Measurements from ENCODE around the gene ATF7.
A peak's percentile ranks its signal among the peaks of the same experiment; 100 is the strongest.

The ATF7 gene

DNA sequence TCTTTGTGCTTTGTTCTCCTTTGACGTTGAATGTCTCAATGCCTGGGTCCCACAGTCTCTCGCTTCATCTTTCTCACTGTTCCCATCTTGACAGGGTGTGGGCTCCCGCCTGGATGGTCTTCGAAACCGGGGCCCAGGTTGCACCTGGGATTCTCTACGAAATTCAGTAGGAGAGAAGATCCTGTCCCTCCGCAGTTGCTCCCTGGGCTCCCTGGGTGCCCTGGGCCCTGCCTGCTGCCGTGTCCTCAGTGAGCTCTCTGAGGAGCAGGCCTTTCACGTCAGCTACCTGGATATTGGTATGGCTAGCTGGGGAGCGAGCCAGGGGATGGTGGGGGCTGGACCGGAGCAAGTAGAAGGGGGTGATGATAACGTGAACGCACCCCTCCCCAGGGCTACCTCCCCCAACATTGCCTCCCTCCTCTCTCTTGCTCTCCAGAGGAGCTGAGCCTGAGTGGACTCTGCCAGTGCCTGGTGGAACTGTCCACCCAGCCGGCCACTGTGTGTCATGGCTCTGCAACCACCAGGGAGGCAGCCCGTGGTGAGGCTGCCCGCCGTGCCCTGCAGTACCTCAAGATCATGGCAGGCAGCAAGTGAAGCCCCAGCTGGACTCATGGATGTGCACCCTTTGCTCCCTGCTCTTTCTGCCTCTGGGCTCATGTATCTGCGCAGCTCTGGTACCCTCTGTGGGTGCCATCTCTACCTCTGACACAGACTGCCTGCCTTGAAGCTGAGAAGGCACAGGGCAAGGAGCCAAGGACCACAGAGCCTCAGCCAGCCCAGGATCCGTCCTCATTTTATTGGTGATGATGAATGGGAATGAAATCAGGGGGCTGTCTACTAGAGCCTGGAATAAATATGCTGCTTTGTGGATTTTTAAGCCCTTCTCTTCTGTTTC lies 120.4 kb downstream of the ATF7 start:
- no peak for DNase-seq

DNA sequence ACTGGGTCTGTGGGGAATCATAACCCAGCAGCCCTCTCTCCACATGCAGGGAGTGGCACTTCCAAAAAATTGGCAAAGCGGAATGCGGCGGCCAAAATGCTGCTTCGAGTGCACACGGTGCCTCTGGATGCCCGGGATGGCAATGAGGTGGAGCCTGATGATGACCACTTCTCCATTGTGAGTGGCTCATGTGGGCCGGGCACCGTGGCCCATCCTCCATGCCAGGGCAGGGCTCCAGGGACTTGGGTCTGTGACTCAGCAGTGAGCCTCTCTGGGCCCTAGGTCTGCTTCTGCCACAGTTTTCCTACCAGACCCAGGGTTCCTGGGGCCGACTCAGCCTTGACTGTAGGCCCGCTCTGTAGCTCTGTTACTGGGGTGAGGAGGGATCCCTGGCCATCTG lies 121.1 kb downstream of the ATF7 start:
- TF ChIP-seq GATA1 (IDR thresholded peaks at IDR 0.05; ENCODE audit: low read depth, low read length) (no peak), POLR2A (IDR thresholded peaks at IDR 0.05; ENCODE audit: low read length) (no peak)
- DNase-seq, result no peak

More for the DNA sequence above, 120.4 kb downstream of the ATF7 start:
- TF ChIP-seq GATA1 (IDR thresholded peaks at IDR 0.05; ENCODE audit: low read depth, low read length) (no peak), POLR2A (IDR thresholded peaks at IDR 0.05; ENCODE audit: low read length) (no peak)

- TF ChIP-seq GATA1 (IDR thresholded peaks at IDR 0.05; ENCODE audit: low read depth, low read length), result no peak
- TF ChIP-seq POLR2A (IDR thresholded peaks at IDR 0.05; ENCODE audit: low read length), result no peak
- no peak for DNase-seq
Observed at GRCh38 chr12:53504004-53504920, 121.9 kb downstream of the ATF7 start.

DNA sequence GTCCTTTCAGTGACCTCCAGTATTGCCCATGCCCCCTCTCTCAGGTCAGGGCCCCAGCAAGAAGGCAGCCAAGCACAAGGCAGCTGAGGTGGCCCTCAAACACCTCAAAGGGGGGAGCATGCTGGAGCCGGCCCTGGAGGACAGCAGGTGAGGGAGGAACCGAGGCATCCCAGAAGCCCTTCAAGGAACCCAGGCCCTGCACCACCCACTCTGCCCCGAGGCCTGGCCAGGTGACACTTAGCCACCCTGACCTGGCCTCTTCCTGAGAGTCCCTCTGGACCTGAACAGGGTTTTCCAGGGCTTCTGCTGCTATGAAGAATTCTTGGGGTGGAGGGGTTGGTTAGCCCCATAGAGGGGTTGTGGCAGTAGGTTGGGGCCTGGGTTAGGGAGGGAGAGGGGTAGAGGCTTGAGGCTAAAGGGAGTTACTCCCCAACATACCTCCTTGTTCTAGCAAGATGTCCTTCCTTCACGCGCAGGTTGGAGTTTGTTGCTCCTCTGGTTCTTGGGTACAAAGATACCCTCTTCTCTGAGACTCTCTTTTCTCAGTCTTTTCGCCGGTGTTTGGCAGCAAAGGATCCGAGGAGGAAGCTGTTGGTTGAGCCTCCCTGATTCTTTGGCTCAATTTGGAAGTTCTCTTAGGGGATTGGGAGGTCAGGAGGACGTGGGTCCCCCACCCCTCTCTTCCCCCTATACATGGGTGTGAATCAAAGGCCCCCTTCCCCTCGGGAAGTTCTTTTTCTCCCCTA lies 123.0 kb downstream of the ATF7 start:
- TF ChIP-seq POLR2A (IDR thresholded peaks at IDR 0.05; ENCODE audit: low read length), result no peak
- TF ChIP-seq GATA1 (IDR thresholded peaks at IDR 0.05; ENCODE audit: low read depth, low read length), result no peak
- no peak for DNase-seq

GRCh38 chr12:53502331-53502730 lies 123.9 kb downstream of the ATF7 start:
- TF ChIP-seq GATA1 (IDR thresholded peaks at IDR 0.05; ENCODE audit: low read depth, low read length) (no peak), POLR2A (IDR thresholded peaks at IDR 0.05; ENCODE audit: low read length) (no peak)
- DNase-seq, result no peak

DNA sequence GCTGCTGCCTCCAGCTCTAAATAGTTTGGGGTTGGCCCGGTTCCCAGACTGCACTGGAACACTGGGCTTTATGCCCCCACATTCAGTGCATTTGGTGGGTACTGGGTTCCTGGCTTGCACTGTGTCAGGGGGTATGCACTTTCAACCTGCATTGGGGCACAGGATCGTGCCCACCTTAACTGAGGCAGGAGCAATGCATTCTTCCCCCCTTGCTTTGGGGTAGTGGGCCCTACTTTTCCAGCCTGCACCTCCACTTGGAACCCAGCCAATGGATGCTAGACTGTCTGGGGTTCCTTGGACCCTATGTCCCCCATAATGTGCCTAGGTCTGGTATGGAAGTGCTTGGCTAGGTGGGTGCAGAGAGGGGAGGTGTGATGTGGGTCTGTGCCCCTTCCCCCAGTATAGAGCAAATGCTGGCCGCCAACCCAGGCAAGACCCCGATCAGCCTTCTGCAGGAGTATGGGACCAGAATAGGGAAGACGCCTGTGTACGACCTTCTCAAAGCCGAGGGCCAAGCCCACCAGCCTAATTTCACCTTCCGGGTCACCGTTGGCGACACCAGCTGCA lies 124.5 kb downstream of the ATF7 start:
- DNase-seq, result no peak
- TF ChIP-seq POLR2A (IDR thresholded peaks at IDR 0.05; ENCODE audit: low read length) (no peak), GATA1 (IDR thresholded peaks at IDR 0.05; ENCODE audit: low read depth, low read length) (no peak)

DNA sequence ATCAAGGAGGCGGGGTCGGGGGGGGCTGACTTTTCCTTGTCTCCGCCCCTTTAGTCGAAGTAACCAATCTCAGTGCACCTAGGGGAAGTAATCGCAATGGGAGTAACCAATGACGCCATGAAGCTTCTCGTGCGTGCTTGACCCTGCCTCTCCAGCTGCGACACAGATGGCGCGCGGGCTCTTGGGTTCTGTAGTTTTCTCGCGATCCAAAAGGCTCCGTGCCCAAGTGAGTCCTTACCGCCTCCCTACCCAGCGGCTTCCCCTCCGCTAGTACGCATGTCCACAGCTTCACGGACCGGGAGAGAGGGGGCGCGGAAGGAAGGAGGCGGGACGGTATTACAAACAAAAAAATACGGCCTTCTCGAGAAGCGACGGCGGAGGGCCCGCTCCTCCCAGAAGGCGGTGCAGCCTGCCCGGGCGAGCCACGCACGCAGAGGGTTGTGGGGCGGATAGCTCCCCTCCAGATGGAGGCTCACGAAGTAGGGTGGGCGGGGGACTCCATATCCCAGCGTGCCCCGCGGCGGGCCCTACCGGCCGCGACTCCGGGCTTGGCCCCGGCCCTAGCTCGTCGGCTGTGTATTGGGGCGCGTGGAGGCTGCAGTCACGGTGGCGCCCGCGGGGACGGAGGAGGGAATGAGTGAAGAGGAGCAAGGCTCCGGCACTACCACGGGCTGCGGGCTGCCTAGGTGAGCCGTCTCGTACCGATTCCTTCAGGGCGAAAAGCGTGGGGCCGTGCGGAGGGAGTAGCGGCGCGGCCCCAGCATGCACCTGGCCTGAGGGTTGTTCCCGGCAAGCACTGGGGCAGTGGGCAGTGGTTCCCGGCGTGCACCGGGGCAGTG lies 125.2 kb downstream of the ATF7 start, which contains the start of gene TARBP2:
TSS of gene TARBP2 (plus strand) at position 508 of the 839 bp plus-strand sequence. CDS start at position 634, 126 bp downstream.
- peak; percentile 99 for DNase-seq
- peak; percentile 70 for TF ChIP-seq POLR2A (IDR thresholded peaks at IDR 0.05; ENCODE audit: low read length)
- no peak for TF ChIP-seq GATA1 (IDR thresholded peaks at IDR 0.05; ENCODE audit: low read depth, low read length)

DNA sequence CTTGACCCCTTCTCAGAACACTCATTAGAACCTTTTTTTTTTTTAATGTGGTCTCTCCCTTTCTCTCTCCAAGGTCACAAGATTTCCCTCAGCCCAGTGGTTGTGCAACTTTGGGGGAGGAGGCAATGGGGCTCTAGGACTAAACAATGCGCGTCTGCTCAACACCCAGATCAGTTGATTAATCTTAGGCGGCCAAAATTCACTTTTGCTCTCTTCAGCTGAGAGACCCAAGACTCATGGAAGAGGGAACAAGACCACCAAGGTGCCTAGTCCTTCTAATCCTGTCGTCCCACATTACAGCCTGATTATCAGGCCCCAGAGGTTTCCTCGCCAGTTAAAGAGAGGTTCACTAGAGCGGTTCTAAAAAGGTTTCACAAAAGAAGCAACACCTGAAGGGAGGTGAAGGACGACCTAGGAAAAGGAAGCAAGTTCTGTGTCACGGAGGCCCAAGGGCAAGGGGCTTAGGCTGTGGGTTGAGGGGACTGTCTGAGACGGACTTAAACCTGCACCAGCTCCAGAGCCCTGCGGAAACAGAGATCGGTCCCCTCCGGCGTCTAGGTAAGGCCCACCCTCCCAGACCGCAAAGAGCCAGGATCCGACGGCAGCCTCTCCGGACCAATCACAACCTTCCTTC lies 125.9 kb downstream of the ATF7 start:
- DNase-seq, result peak; percentile 80 to 81
- TF ChIP-seq GATA1 (IDR thresholded peaks at IDR 0.05; ENCODE audit: low read depth, low read length) (no peak), POLR2A (IDR thresholded peaks at IDR 0.05; ENCODE audit: low read length) (peak; percentile 80)

- TF ChIP-seq POLR2A (IDR thresholded peaks at IDR 0.05; ENCODE audit: low read length) (no peak), GATA1 (IDR thresholded peaks at IDR 0.05; ENCODE audit: low read depth, low read length) (no peak)
- DNase-seq, result peak; percentile 56 to 59
Observed at GRCh38 chr12:53499266-53500141, 126.7 kb downstream of the ATF7 start, which contains the start of gene MAP3K12. Gene MAP3K12, minus strand, starts transcription at chr12:53499458. Its CDS starts 12,067 bp downstream, at chr12:53487391.

DNA sequence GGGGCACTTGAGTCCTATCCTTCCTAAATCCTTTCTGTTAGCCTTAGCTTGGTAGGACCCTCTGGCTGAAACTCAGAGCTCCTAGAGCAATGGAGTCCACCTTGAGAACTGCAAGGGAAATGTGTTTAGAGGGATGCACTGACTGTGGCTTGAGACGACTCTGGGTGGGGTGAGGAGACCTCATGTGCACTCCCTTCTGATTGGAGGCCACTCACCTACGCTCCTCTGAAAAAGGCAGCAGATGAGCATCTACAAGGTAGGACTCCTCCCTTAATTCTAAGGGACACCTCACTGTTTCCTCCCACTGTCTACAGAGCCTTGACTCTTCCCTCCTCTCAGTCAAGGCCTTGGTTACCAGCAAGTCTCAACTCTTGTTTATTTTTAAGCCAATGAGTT lies 127.9 kb downstream of the ATF7 start:
- DNase-seq, result no peak
- TF ChIP-seq POLR2A (IDR thresholded peaks at IDR 0.05; ENCODE audit: low read length) (no peak), GATA1 (IDR thresholded peaks at IDR 0.05; ENCODE audit: low read depth, low read length) (no peak)

GRCh38 chr12:53497461-53497860 lies 128.7 kb downstream of the ATF7 start:
- no peak for TF ChIP-seq GATA1 (IDR thresholded peaks at IDR 0.05; ENCODE audit: low read depth, low read length)
- no peak for TF ChIP-seq POLR2A (IDR thresholded peaks at IDR 0.05; ENCODE audit: low read length)
- no peak for DNase-seq

All from erythroblast (primary cell).